Nephron progenitor cell (in vitro differentiated cells): ENCODE results near the gene THOP1.

ENCODE experiments used
- DNase-seq: peaks from one replicate; pipeline ENCODE4 v3.0.0; 2021
- H3K27ac Mint-ChIP-seq: 2 replicates; pipeline ENCODE4 v1.8.0; 2021; ENCODE audit warnings: mild to moderate bottlenecking, moderate library complexity, mixed read lengths
- H3K27me3 Mint-ChIP-seq: 2 replicates; pipeline ENCODE4 v1.8.0; 2021; ENCODE audit warnings: mild to moderate bottlenecking, low read depth, mixed read lengths; ENCODE audit not compliant: poor library complexity
- H3K36me3 Mint-ChIP-seq: 2 replicates; pipeline ENCODE4 v1.8.0; 2021; ENCODE audit warnings: low read depth, mixed read lengths
- H3K4me1 Mint-ChIP-seq: 2 replicates; pipeline ENCODE4 v1.8.0; 2021; ENCODE audit warnings: mixed read lengths
- H3K4me3 Mint-ChIP-seq: 2 replicates; pipeline ENCODE4 v1.8.0; 2021; ENCODE audit warnings: mild to moderate bottlenecking, moderate library complexity, mixed read lengths
- H3K9me3 Mint-ChIP-seq: 2 replicates; pipeline ENCODE4 v1.8.0; 2021; ENCODE audit warnings: mild to moderate bottlenecking, moderate library complexity, mixed read lengths
- CTCF ChIP-seq: fragments of 200-600 bp; sonication (generic); IDR thresholded peaks from 2 replicates; pipeline ENCODE4 v1.5.0; 2021; ENCODE audit warnings: antibody characterized with exemption

THOP1 gene

GRCh38 chr19:2759965-2760364 lies 25.3 kb upstream of the THOP1 start:
- Mint-ChIP-seq H3K36me3 (peaks cover 31% of the 10 kb centered on the region), H3K27me3 (no peaks in the 10 kb centered on the region), H3K9me3 (no peaks in the 10 kb centered on the region), H3K4me3 (no peak overlapping the region), H3K4me1 (no peaks in the 10 kb centered on the region), H3K27ac (no peak overlapping the region)
- no peak for DNase-seq
- TF ChIP-seq CTCF: no peak

- no peaks in the 10 kb centered on the region for H3K4me1 Mint-ChIP-seq
- H3K36me3 Mint-ChIP-seq: peaks cover 23% of the 10 kb centered on the region
- H3K27me3 Mint-ChIP-seq: no peaks in the 10 kb centered on the region
- no peak overlapping the region for H3K27ac Mint-ChIP-seq
- H3K4me3 Mint-ChIP-seq: no peak overlapping the region
- no peaks in the 10 kb centered on the region for H3K9me3 Mint-ChIP-seq
- DNase-seq: no peak
- no peak for TF ChIP-seq CTCF
Measured at GRCh38 chr19:2761309-2761677, 24.0 kb upstream of the THOP1 start.

DNA sequence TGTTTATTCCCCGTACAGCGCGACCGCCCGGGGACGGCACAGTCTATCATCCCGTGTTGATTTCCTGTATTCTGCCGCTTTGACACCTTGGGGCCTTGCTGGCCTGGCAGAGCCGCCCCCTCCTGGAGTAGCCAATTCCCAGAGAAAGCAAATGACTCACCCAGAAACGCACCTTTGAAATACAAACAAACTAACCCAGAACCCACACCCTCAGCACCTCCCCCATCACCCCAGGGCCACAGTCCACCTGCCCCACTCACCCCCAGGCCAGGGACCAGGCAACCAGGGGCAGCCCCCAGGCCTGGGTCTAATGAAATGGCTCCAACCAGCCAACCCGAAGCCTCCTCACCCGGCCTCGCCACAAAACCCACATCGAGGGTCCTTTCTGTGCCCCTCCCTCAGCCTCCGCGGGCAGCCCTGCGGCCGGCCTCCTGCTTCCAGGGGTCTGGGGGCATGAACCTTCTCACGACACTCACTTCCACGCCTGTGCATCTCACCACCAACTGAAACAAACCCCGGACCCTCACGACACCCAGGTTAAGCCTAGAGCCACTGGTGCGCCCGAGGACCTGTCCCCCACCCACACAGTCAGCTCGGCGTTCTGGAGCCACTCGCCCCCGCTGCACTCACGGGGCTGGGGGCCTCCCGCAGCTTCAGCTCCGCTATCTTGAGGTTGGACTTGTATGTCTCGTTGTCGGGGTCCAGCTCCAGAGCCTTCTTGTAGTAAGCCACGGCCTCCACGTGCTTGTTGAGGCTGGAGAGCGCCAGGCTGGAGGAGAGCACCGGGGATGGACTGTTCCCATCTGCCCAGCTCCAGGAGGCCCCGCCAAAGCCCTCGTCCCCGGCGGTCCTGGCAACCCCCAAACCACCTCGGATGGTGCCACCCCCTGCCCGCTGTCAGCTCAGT lies 23.2 kb upstream of the THOP1 start:
- H3K27me3 Mint-ChIP-seq: no peaks in the 10 kb centered on the region
- no peaks in the 10 kb centered on the region for H3K4me1 Mint-ChIP-seq
- TF ChIP-seq CTCF: no peak
- no peaks in the 10 kb centered on the region for H3K9me3 Mint-ChIP-seq
- H3K36me3 Mint-ChIP-seq: peaks cover 21% of the 10 kb centered on the region
- no peak overlapping the region for H3K4me3 Mint-ChIP-seq
- no peak overlapping the region for H3K27ac Mint-ChIP-seq
- no peak for DNase-seq

- H3K36me3 Mint-ChIP-seq: peaks cover 21% of the 10 kb centered on the region
- no peak for DNase-seq
Measured at GRCh38 chr19:2762783-2763496, 22.4 kb upstream of the THOP1 start.

GRCh38 chr19:2763687-2764086 lies 21.6 kb upstream of the THOP1 start:
- no peaks in the 10 kb centered on the region for H3K9me3 Mint-ChIP-seq

More at GRCh38 chr19:2762783-2763496, 22.4 kb upstream of the THOP1 start:
- no peaks in the 10 kb centered on the region for H3K4me1 Mint-ChIP-seq
- no peaks in the 10 kb centered on the region for H3K27me3 Mint-ChIP-seq
- TF ChIP-seq CTCF: no peak
- H3K27ac Mint-ChIP-seq: no peak overlapping the region
- no peak overlapping the region for H3K4me3 Mint-ChIP-seq
- H3K9me3 Mint-ChIP-seq: no peaks in the 10 kb centered on the region

More at GRCh38 chr19:2763687-2764086, 21.6 kb upstream of the THOP1 start:
- H3K36me3 Mint-ChIP-seq: peaks cover 17% of the 10 kb centered on the region
- H3K4me1 Mint-ChIP-seq: no peaks in the 10 kb centered on the region
- H3K4me3 Mint-ChIP-seq: no peak overlapping the region
- no peak for TF ChIP-seq CTCF
- no peak for DNase-seq
- no peaks in the 10 kb centered on the region for H3K27me3 Mint-ChIP-seq
- no peak overlapping the region for H3K27ac Mint-ChIP-seq
